ENCODE measurements around the gene NDUFA11. TPM values are rescaled to one million over a fixed set of nuclear protein-coding genes. Genes with fewer than 3 reads are reported as not detected.

The NDUFA11 gene
- polyA plus RNA-seq, 3 donors, result 188 to 552 (median 396) TPM

DNA sequence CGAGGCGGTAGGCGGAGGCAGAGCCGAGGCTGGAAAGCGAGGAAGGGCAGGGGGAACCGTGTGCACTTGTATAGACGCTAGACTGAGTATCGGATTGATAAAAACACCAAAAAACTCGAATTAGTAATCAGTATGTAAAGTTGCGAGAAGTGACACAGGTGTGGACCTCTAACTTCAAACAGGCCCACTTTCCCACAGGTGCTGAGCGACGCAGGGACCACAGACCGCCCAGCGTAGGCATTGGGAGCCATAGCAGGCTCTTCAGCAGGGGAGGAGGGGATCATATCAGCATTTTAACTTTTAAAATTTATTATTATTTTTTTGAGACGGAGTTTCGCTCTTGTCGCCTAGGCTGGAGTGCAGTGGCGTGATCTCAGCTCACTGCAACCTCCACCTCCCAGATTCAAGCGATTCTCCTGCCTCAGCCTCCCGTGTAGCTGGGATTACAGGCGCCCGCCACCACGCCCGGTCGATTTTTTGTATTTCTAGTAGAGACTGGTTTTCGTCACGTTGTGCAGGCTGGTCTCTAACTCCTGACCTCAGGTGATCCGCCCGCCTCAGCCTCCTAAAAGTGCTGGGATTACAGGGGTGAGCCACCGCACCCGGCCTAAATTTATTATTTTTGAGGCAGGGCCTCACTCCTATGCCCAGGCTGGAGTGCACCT is 1.7 kb upstream of the NDUFA11 start:
- peaks cover 9% of the 10 kb centered on the region for H4K20me1 ChIP-seq (ENCODE audit: insufficient read depth, low read length)
- peak in 1 of 3 donors; percentile 2 for DNase-seq
- H3K4me3 ChIP-seq (replicated peaks in 1 of 3; ENCODE audit: low read depth in 2 of 3, low read length in 3 of 3), result peak overlapping the region; percentile 61 to 94 (median 91)
- Mint-ChIP-seq H3K4me3 (peak overlapping the region; percentile 72 to 79), H3K27me3 (ENCODE audit: low read depth in 3 of 3) (peaks cover 0 to 2% (median 0%) of the 10 kb centered on the region in 3 donors), H3K4me1 (peaks cover 18% of the 10 kb centered on the region), H3K36me3 (peaks cover 17 to 29% of the 10 kb centered on the region in 2 donors), H3K9me3 (peaks cover 0 to 3% (median 0%) of the 10 kb centered on the region in 7 donors), H3K27ac (peak overlapping the region in 4 of 7 donors; percentile 30 to 69 (median 50))
- intact Hi-C loops (cut with micrococcal nuclease), result loop anchor here (2.0 to 10.0 kb wide), 6 partner anchors 70 to 520 kb away; partner anchors contain the start of genes RANBP3 (in 2 of the 2), DUS3L (in 1 of the 2), HSD11B1L (in 1 of the 2) and KHSRP (in 1 of the 2)
- no peaks in the 10 kb centered on the region for H3K9me3 ChIP-seq (replicated peaks in 1 of 2; ENCODE audit: control insufficient read depth in 1 of 2, insufficient read depth in 1 of 2, low read length in 2 of 2)
- H3K4me1 ChIP-seq (ENCODE audit: control insufficient read depth in 1 of 2, insufficient read depth in 2 of 2, low read length in 2 of 2), result peaks cover 19 to 22% of the 10 kb centered on the region in 2 donors
- H3K79me2 ChIP-seq (ENCODE audit: insufficient read depth, low read length), result peaks cover 37% of the 10 kb centered on the region
- peaks cover 13 to 19% of the 10 kb centered on the region in 2 donors for H3K36me3 ChIP-seq (replicated peaks in 1 of 2; ENCODE audit: control insufficient read depth in 1 of 2, insufficient read depth in 2 of 2, low read length in 2 of 2)
- 41% methylated on average over 14 of the region's 31 CpGs for WGBS (ENCODE audit: insufficient coverage)
- peak overlapping the region; percentile 95 for H2AFZ ChIP-seq (ENCODE audit: insufficient read depth, low read depth, low read length, poor library complexity, severe bottlenecking)
- peak overlapping the region; percentile 89 for H3K9ac ChIP-seq (ENCODE audit: insufficient read depth, low read length, poor library complexity, severe bottlenecking)
- H3K4me2 ChIP-seq (replicated peaks; ENCODE audit: extremely low read depth, low read length, poor library complexity, severe bottlenecking), result peak overlapping the region; percentile 99
- H3K27ac ChIP-seq (ENCODE audit: low read depth in 1 of 2, low read length in 2 of 2), result peak overlapping the region in 1 of 2 donors; percentile 84
- TF ChIP-seq, protein P1, sequence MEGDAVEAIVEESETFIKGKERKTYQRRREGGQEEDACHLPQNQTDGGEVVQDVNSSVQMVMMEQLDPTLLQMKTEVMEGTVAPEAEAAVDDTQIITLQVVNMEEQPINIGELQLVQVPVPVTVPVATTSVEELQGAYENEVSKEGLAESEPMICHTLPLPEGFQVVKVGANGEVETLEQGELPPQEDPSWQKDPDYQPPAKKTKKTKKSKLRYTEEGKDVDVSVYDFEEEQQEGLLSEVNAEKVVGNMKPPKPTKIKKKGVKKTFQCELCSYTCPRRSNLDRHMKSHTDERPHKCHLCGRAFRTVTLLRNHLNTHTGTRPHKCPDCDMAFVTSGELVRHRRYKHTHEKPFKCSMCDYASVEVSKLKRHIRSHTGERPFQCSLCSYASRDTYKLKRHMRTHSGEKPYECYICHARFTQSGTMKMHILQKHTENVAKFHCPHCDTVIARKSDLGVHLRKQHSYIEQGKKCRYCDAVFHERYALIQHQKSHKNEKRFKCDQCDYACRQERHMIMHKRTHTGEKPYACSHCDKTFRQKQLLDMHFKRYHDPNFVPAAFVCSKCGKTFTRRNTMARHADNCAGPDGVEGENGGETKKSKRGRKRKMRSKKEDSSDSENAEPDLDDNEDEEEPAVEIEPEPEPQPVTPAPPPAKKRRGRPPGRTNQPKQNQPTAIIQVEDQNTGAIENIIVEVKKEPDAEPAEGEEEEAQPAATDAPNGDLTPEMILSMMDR (IDR thresholded peaks at IDR 0.05), result no peak
- no peaks in the 10 kb centered on the region for H3K27me3 ChIP-seq (ENCODE audit: control insufficient read depth in 2 of 2, insufficient read depth in 2 of 2, low read length in 2 of 2)

DNA sequence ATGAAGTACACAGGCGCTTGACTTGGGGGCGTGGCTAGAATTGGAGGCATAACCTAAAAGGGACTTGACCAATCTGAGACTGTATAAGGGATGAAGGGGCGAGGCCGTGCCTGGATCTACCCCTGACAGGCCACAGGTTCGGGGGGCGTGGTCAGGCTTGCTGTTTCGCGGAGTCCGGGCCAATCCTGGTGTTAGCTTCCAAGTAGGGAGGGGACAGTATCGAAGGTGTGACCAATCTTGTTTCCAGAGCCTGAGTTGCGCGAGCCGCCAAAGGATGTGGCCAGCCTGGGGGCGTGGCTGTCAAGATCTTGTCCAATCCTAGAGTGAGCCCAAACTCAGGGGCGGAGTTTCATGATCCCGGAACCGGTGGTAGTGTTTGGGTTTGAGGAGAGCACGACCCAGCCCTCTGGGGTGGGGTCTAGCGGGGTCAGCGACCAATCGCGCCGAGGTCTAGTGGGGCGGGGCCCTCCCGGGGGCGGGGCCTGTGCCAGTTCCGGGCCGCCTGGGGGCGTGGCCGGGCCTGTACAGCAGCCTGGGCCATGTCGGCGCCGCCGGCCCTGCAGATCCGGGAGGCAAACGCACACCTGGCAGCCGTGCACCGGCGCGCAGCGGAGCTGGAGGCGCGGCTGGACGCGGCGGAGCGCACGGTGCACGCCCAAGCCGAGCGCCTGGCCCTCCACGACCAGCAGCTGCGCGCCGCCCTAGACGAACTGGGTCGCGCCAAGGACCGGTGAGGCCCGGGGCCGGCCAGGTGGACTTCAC is 943 bp upstream of the NDUFA11 start, which contains the start of gene VMAC:
Gene VMAC, plus strand, starts transcription at position 521 of the 762 bp plus-strand sequence. Its CDS starts 19 bp downstream, at position 540.
- WGBS (ENCODE audit: insufficient coverage), result 0% methylated on average over 61 of the region's 61 CpGs
- H3K4me1 Mint-ChIP-seq, result peaks cover 18% of the 10 kb centered on the region

More for the DNA sequence above, 943 bp upstream of the NDUFA11 start, which contains the start of gene VMAC:
- Histone ChIP-seq H4K20me1 (ENCODE audit: insufficient read depth, low read length) (peaks cover 16% of the 10 kb centered on the region), H3K27ac (ENCODE audit: low read depth in 1 of 2, low read length in 2 of 2) (peak within 1 kb of the TSS; percentile 95 to 96), H3K4me2 (replicated peaks; ENCODE audit: extremely low read depth, low read length, poor library complexity, severe bottlenecking) (peak within 1 kb of the TSS; percentile 99), H3K79me2 (ENCODE audit: insufficient read depth, low read length) (peaks cover 44% of the 10 kb centered on the region), H3K9ac (ENCODE audit: insufficient read depth, low read length, poor library complexity, severe bottlenecking) (peak within 1 kb of the TSS; percentile 99), H2AFZ (ENCODE audit: insufficient read depth, low read depth, low read length, poor library complexity, severe bottlenecking) (peak within 1 kb of the TSS; percentile 96), H3K27me3 (ENCODE audit: control insufficient read depth in 2 of 2, insufficient read depth in 2 of 2, low read length in 2 of 2) (no peaks in the 10 kb centered on the region), H3K9me3 (replicated peaks in 1 of 2; ENCODE audit: control insufficient read depth in 1 of 2, insufficient read depth in 1 of 2, low read length in 2 of 2) (no peaks in the 10 kb centered on the region), H3K4me1 (ENCODE audit: control insufficient read depth in 1 of 2, insufficient read depth in 2 of 2, low read length in 2 of 2) (peaks cover 19 to 22% of the 10 kb centered on the region in 2 donors), H3K4me3 (replicated peaks in 1 of 3; ENCODE audit: low read depth in 2 of 3, low read length in 3 of 3) (peak within 1 kb of the TSS; percentile 91 to 95 (median 94)), H3K36me3 (replicated peaks in 1 of 2; ENCODE audit: control insufficient read depth in 1 of 2, insufficient read depth in 2 of 2, low read length in 2 of 2) (peaks cover 8 to 17% of the 10 kb centered on the region in 2 donors)
- H3K27ac Mint-ChIP-seq, result peak within 1 kb of the TSS; percentile 95 to 99 (median 98)
- peaks cover 0 to 2% (median 0%) of the 10 kb centered on the region in 3 donors for H3K27me3 Mint-ChIP-seq (ENCODE audit: low read depth in 3 of 3)
- H3K36me3 Mint-ChIP-seq, result peaks cover 19 to 30% of the 10 kb centered on the region in 2 donors
- TF ChIP-seq, protein P1 (IDR thresholded peaks at IDR 0.05), result no peak
- H3K4me3 Mint-ChIP-seq, result peak within 1 kb of the TSS; percentile 83 to 94
- DNase-seq, result peak; percentile 100
- intact Hi-C loops (cut with micrococcal nuclease), result loop anchor here (2.0 to 10.0 kb wide), 7 partner anchors 70 to 520 kb away; partner anchors contain the start of genes DUS3L (in 2 of the 2), RANBP3 (in 2 of the 2), HSD11B1L (in 1 of the 2) and KHSRP (in 1 of the 2)
- peaks cover 0 to 3% (median 0%) of the 10 kb centered on the region in 7 donors for H3K9me3 Mint-ChIP-seq
